Right renal pelvis (tissue), 4 donors: ENCODE data around the gene SRPX. TPM values are rescaled to one million over a fixed set of nuclear protein-coding genes. Genes with fewer than 3 reads are reported as not detected.

Source experiments
- DNase-seq, 4 donors: peaks; one replicate each; pipeline ENCODE4 v3.0.0-alpha.2; 2013; ENCODE audit warnings: low read depth in 4 of 4, low spot score in 3 of 4, missing footprints in 1 of 4
- polyA plus RNA-seq, 4 donors: library from polyadenylated mRNA; unstranded; fragments of 120-200 nt; gene quantifications; one replicate each; pipeline ENCODE4 v1.2.1, GENCODE V29; 2013; ENCODE audit not compliant: insufficient read length in 4 of 4

The SRPX gene
- polyA plus RNA-seq, 4 donors = 19.3 to 19.8 (median 19.6) TPM

GRCh38 chrX:38214044-38214443 is 6.6 kb downstream of the SRPX start:
- no peak for DNase-seq

GRCh38 chrX:38211891-38212635 is 8.6 kb downstream of the SRPX start:
- DNase-seq = no peak

GRCh38 chrX:38206542-38206941 is 14.1 kb downstream of the SRPX start:
- DNase-seq = no peak

DNA sequence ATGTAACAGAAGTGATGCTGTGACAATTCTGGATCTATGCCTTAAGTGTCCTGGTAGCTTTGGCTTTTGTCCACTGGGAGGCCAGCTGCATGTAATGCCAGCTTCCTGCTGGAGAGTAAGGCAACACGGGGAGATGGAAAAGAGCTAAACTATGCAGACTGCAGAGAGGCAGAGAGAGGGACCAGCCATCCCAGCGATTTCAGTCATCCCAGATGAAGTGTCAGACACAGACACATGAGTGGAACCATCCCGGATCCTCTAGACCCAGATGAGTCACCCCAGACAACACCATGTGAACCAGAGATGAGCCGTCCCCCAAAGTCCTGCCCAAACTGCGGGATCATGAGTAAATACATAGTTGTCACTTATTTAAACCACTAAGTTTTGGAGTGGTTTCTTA is 14.6 kb downstream of the SRPX start:
- no peak for DNase-seq

DNA sequence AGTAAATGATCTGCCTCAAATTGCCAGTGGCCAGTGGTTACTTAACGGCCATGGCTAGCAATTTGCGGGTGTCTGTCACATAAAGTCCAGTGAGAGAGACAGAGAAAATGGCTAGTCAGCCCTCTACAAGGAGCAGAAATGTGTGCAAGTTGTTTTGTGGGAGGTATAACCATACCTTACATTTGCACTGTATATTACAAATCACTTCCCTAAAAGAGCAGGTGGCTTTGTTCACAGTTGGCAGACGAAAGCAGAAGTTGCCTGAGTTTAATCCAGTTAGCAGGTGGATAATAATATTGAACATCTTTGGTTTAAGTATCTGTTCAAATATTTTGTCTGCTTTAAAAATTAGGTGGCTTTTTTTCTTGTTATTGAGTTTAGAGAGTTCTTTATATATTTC is 15.6 kb downstream of the SRPX start:
- no peak for DNase-seq

GRCh38 chrX:38192007-38192810 is 28.5 kb downstream of the SRPX start:
- no peak for DNase-seq

DNA sequence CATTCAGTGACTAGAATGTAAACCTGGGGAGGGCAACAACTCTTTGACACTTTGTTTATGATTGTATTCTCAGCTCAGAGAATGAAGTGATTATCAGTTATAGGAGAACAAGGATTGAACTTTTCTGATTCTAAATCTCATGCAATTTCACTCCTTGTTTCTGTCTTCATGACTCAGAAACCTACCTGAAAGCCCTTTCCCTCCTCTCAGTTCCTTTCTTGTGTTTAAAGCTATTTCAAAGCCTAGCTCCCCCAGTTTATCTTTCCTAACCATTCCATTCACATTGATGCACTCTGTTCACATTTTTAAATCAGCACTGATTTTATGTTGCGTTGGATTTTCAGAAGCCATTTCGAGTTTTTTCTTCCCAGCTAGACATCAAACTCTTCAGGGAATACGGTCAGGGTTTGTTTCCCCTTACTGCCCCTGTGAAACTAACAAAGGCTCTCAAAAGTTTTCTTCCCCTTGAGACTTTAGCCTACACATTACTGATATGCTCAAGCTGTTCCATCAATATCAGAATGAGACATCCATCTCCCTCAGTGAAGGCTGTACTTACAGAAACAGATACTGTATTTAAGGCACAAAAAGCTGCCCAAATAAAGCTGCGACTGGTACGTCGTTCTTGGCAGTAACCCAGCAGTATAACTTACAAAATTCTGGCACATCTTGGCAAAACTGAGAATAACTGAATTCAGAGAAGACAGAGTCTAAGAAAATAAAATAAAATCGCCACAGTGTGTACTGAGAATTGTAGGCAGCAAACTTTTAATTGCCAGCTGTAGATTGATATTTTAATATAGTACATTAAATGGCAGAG is 31.0 kb downstream of the SRPX start:
- no peak for DNase-seq

GRCh38 chrX:38183596-38183995 is 37.1 kb downstream of the SRPX start:
- DNase-seq = no peak

DNA sequence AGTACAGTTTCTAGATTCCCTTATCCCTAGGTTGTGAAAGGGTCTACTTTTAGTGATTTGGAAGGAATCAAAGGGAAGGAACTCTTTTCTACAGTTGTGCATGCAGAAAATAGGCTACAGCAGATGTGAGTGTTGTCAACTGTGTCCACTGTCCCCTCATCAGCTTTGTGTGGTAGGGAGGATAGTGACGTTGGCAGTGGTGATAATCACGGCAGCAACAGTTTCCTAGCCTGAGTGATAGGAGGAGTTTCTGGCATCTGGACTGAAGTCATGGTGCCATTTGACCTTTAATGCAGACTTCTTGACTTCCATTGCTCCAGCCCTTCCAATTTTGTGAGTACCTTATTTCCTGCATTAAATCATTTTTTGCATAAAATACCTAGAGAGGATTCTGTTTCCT is 39.3 kb downstream of the SRPX start:
- no peak for DNase-seq

DNA sequence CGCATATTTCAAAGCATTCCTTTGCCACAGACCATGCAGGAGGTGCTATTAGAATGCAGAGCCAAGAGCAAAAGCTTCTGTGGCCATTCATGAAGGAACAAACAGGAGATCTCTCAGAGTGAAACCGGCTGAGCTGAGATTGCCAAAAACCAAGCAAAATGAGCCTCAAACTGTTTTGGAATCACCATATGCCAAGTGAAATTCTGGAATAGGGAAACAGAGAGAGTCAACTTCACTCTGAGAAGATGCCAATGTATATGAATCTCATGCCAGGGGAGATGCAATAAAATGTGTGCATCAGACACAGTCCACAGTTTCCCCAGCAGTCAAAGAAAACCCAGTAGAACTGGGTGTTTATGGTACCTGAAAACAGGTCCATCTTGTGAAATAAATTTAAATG is 42.3 kb downstream of the SRPX start:
- no peak for DNase-seq

DNA sequence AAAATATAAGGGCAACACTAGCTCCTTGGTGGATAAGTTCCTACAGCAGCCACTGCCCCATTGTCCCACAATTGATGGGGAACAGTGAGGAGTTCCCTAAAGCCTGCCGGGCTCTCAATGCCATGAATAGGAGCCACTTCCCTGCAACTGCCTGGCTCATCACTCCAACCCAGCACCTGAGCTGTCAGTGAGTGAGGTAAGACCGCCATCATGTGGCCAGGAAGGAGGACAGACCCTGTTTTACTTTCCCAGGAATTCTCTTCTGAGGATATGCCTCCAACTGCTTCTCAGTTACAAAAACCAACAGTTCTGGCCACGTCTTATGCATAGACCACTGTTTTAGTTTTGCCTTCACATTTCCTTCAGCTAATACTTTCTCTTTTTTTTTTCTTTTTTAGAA is 45.5 kb downstream of the SRPX start:
- DNase-seq = peak in 3 of 4 donors; percentile 2 to 13 (median 9)

DNA sequence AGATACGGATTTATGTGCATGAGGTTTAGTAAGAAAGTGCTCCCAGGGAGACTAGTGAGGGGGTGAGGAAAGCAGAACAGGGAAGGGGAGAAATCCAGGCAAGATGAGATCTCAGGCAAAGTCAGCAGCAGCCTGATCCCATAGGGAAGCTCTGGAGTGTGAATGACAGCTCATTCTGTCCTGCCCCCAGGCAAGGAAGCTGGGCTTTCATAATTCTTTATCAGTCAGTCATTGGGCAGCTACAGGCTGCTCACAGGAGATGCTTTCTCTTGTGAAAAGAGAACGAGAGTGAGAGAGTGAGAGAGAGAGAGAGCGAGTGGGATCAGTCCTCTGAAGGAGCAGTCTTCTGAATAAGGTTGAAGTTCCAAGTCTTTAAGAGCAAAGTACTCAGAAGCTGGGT is 48.1 kb downstream of the SRPX start:
- no peak for DNase-seq

- DNase-seq = no peak
Measured at GRCh38 chrX:38170556-38170955, 50.1 kb downstream of the SRPX start.

DNA sequence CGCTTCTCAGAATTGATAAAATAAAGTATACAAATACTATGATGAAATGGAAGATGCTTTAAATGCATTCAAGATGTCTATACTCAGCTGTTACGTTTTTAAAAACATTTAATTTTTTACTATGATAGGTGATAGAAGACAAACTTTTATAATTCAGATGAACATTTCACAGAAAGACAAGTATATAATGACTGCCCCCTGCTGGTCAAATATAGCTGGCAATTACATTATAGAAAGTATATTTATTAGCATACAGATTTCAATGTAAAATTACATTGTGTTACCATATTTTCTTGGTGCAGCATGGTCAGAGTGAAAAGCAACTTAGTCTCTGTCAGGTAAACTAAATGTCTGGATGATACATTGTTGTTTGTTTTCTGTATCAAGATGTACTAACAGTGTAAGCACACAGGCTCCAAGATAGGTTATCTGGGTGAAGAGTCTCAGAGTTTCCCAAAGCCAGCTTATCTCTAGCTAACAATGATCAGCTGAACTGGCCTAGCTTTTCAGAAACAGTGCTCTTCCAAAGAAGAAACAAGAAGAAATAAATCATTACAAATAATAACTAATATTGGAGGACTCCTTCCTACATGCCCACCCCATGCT is 54.1 kb downstream of the SRPX start:
- DNase-seq = peak; percentile 3 to 13 (median 9)

- DNase-seq = no peak
Measured at GRCh38 chrX:38165023-38165422, 55.6 kb downstream of the SRPX start.

GRCh38 chrX:38163193-38163592 is 57.5 kb downstream of the SRPX start:
- DNase-seq = no peak

GRCh38 chrX:38156838-38157237 is 63.8 kb downstream of the SRPX start:
- DNase-seq = no peak

DNA sequence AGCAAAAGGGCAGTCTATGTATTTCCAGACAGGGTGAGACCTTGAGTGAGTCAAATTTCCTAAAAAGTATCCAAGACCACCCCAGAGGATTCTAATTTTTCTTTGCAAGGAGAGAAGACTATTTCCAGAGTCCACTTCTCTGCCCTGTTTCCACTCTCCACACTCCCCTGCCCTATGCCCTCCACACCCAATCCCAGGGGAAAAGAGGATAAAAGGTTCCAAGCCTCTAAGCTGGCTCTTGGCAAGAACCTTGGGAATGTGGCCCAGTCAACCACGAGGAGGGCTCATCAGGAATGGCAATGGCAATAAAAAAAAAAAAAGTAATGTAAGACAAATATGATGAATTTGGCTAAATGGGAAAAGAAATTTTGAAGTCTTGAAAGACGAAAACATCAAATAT is 65.9 kb downstream of the SRPX start:
- no peak for DNase-seq

- no peak for DNase-seq
Measured at GRCh38 chrX:38154340-38154739, 66.3 kb downstream of the SRPX start.

GRCh38 chrX:38151441-38151840 is 69.2 kb downstream of the SRPX start:
- DNase-seq = no peak

DNA sequence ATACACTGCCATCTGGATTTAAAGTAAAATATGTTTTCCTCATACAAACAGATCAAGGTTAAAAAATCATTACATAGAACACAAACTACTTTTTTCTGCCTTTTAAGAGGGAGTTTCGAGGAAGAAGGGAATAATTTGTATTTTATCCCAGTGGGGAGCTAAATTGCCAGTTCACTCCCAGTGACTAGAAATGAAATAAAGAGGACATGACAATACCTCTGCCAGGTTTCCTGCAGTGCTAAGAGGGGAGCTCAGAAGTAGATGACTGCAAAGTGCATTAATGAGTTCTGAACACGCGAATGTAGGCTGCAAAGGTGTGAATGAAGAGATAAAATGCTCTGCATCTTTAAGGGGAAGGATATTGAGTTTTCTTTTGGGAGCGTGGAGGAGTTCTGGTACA is 69.7 kb downstream of the SRPX start:
- DNase-seq = no peak
